ENCODE measurements around the gene STAG1.
"Not testable (repeated sequence)": the region's sequence is repeated elsewhere in the genome, so short reads cannot be mapped to it uniquely, and the experiment has no call there.

STAG1 gene

DNA sequence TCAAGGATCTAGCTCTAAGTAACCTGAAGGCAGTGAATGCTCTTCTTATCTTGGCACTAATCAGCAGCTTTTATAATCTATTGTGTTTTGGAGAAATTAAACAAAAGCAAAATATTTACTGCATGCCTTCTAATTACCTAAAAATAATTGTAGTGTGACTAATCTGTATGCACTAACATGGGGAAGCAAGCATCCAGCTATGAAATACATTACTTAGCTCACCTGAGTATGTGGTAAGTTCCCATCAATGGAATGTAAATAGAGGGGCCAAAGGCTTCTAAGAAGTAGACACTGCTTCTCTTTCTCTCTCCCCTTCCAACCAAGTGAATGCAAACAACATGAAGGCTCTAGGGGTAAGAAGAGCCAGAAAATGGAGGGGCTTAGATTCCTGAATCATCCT lies 165.6 kb downstream of the STAG1 start:
- no peak for DNase-seq (ENCODE audit: low read depth in 2 of 2)

DNA sequence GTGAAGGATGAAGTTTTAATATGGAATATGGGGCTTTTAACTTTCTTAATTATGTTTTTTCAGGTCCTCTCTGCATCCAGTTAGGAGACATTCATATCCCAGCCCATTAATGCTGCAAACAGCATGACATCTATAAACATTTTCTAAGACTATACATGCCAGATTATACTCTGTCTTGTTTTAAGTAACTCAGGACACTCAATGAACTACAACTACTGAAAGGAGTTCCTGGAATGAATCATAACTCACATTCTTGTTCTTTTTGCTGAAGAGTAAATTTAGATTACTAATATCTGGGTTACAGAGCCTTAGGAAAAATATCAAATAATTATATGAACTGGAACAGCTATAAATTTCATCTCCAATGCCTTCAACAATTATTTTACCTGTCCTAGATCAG lies 167.4 kb downstream of the STAG1 start:
- DNase-seq (ENCODE audit: low read depth in 2 of 2): no peak

DNA sequence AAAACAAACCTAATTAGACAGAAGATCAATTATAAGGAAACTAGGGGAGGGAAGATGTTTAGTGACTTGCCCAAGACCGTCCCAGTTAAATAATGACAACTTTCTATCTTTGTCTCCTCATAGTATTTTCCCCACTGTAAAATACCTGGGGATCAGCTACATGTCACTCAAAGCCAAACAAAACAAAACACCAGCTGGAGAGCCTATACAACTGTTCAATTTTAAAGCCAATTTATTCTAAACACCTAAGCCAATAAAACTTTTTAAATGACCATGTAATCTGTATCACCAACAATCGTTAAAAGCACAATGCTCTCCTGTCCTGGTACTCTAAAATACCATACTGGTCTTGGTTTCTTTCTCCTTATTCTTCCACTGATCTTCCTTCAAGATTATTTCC lies 168.4 kb downstream of the STAG1 start:
- DNase-seq (ENCODE audit: low read depth in 2 of 2): no peak

DNA sequence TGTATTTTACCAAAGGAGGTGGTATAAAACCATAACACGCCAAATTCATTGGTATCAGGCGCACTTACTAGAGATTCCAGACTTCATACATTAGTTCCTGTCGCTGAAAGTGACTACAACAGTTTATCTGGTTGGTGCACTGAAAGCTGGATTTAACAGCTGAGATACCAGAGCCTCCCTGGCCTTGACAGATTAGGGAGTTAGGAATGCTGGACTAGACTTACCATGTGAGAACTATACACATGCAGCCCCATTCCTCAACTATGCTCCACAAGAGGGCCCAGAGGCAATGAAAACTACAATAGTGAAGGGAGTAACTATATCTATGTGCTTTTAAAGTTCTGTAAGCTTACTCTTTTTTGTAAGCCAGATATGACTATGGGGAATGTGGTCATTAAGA lies 174.4 kb downstream of the STAG1 start:
- DNase-seq (ENCODE audit: low read depth in 2 of 2): no peak

DNA sequence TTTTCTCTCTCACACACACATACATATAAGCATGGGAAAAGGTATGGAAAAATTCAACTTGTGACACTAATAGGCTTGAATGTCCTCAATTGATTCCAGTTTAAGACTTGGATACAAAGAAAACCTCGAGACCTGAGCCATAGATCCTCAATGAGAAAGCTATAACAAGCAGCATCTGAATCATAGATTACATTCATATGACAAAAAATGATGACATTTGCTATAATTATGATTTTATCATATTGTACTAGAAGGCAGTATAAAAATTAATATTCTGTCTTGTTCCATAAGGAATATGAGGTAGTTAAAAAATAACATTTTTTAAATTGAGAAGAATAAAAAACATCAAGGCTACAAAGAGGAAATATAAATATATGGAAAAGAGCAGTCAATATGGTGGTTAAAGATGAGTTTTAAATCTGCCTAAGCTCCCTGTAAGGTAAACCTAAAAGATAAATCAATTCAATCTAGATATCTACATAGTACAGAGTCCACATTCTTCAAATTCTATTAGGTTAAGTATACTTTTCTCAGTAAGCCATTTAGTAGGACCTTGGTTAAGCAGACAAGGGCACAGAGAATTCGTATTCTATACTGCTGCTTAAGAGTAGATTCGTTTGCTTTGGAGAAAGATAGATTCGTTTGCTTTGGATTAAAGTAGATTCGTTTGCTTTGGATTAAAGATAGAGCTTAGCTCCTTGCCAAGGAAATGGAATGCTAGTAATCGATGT lies 175.7 kb downstream of the STAG1 start:
- no peak for DNase-seq (ENCODE audit: low read depth in 2 of 2)

DNA sequence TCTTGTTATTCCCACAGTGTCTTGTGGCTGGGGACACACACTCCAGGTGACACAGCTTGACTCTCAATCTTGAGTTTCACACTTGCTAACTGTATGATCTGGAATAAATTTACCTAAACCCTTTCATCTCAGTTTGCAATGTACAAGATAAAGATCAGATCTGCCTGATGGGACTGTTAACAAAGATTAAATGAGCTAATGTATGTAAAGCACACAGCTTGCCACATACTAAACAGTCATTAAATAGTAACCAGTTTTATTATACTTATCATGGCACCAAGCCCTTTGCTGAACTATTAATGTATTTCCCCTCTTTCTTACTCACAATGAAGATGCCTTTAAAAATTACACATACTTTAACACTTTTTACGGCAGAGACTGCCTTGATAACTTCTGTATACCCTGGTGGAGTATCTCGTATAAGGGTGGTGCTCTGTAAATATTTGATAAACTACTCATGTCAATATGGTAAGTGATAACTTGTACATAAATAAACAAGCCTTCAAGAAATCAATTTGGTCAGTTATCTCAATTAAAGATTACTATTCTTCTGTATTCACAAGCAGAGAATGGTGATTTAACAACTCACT lies 184.5 kb downstream of the STAG1 start:
- DNase-seq (ENCODE audit: low read depth in 2 of 2): no peak

DNA sequence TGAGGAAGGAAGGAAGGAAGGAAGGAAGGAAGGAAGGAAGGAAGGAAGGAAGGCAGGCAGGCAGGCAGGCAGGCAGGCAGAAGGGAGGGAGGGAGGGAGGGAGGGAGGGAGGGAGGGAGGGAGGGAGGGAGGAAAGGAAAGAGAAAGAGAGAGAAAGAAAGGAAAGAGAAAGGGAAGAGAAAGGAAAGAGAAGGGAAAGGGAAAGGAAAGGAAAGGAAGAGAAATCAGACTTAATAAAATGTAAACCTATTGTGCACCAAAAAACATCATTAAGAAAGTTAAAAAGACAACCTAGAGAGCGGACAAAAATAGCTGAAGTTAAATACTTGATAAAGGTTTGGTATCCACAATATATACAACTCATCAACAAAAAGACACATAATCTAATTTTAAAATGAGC lies 187.2 kb downstream of the STAG1 start:
- DNase-seq (ENCODE audit: low read depth in 2 of 2): not testable (repeated sequence)

DNA sequence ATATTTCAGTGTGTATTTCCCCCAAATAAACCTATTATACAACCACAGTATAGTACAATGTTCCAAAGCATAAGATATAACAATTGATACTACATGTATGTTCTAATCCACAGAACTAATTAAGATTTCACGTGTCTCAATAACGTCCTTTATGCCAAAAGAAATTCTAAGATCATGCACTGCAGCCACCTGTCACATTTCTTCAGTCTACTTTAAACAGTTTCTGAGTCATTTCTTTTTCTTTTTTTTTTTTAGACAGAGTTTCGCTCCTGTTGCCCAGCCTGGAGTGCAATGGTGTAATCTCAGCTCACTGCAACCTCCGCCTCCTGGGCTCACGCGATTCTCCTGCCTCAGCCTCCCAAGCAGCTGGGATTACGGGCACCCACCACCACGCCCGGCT lies 190.2 kb downstream of the STAG1 start:
- no peak for DNase-seq (ENCODE audit: low read depth in 2 of 2)

DNA sequence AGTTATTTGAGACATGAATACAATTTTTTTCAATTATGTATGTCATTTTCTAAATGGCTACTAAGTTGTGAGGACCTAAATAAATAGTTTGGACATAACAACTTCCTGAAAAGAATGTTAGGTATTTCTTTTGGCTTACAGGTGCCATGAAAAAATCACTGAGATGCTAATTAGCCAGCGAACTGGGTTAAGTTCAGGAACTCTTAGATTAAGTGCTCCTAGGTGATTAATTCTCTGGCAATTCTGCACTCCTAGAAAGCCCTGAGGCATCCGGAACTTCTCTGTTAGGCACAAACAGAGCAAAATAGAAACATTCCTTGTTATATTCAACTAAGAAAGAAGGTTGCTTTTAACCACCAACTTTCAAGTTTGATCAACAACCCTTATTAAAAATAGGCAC lies 192.3 kb downstream of the STAG1 start:
- DNase-seq (ENCODE audit: low read depth in 2 of 2): no peak

DNA sequence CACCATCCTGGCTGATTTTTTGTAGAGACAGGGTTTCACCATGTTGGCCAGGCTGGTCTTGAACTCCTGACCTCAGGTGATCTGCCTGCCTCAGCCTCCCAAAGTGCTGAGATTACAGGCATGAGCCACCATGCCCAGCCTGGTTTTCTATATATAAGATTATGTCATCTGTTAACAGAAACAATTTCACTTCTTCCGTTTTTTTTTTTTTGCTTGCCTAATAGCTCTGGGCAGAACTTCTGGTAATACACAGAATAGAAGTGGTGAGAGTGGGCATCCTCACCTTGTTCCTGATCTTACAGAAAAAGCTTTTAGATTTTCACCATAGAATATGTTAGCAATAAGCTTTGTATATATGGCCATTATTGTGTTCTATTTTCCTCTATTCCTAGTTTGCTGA lies 202.7 kb downstream of the STAG1 start:
- DNase-seq (ENCODE audit: low read depth in 2 of 2): not testable (repeated sequence)

DNA sequence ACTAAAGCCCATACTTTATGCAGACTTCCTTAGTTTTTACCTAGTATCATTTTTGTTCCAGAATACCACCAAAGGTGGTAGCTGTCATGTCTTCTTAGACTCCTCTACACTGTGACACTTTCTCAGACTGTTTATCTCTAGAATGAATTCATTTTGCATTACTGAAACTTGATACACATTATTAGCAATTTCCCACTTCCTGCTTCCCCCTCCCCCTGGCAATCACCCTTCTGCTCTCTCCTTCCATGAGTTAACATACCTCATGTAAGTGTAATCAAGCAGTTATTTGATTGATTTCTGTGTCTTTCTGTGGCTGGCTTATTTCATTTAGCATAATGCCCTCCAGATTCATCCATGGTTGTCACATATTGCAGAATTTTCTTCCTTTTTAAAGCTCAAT lies 204.9 kb downstream of the STAG1 start:
- no peak for DNase-seq (ENCODE audit: low read depth in 2 of 2)

DNA sequence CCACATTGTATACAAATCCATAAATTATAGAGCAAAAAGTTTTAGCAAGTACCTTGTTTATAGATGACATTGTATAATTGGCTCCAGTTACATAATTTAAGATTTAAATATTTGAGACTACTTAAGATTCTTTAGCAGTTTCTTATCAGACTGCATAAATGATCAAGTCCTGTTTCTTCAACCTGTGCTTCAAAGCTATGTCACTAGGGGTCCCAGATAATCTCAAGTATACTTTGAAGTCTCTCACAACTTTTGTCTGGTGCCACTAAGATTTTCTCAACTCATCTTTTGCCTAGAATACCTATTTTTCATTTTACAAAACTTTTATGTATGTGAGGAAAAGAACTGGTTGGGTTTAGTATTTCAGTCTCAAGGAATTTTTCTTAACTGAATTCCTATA lies 205.5 kb downstream of the STAG1 start:
- no peak for DNase-seq (ENCODE audit: low read depth in 2 of 2)

DNA sequence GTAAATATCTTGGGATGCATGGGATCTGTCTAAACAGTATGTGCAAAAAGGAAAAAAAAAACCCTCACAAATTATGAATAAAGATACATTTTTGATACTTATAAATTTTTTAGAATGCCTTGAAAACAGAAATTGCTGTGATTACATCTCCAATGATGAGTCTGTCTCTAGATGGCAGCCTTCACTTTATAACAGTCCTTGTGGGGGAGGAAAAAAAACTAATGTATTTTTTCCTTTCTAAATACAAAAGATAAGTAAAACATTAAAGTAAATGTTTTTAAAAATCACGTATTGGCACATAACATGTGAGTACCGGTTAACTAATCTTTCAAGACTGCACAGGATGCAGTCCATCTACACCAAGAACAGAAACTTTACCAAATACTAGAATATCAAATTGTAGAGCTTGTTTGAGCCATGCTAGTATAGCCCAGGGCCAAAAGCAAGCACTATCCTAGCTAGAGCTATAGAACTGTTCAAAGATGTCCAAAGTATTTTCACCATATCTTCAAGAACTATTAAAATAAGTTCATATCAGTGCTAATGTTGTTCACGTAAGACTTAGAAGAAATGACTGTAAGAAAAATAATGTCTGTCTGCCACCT lies 206.4 kb downstream of the STAG1 start:
- no peak for DNase-seq (ENCODE audit: low read depth in 2 of 2)

DNA sequence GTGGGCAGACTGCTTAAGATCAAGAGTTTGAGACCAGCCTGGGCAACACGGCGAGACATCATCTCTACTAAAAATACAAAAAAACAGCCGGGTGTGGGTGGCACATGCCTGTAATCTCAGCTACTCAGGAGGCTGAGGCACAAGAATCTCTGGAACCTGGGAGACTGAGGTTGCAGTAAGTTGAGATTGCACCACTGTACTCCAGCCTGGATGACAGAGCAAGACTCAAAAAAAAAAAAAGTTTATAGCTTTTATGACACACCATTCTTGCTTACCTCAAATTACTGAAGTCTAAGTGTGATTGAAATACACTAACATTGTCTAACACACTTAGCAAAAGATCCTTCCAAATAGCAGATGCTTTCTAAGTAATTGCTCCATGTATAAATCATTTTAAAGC lies 207.6 kb downstream of the STAG1 start:
- DNase-seq (ENCODE audit: low read depth in 2 of 2): no peak

DNA sequence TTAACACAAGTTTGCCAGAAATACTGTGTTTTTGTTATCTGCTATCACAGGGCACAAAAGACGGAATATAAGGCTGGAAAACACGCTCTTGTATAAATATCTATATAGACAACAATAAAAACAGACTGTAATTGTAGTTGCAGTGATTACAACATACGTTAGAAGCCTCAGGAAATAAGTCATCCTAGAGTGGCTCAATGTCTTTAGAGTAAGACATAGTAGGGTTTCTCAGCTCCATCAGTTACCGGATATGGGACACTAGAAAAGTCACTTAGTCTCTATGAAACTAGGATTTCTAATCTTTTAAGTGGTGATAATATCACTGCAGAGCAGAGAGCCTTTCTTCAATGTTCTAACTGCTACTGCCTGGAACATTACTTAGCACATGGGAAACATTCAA lies 208.8 kb downstream of the STAG1 start:
- no peak for DNase-seq (ENCODE audit: low read depth in 2 of 2)

DNA sequence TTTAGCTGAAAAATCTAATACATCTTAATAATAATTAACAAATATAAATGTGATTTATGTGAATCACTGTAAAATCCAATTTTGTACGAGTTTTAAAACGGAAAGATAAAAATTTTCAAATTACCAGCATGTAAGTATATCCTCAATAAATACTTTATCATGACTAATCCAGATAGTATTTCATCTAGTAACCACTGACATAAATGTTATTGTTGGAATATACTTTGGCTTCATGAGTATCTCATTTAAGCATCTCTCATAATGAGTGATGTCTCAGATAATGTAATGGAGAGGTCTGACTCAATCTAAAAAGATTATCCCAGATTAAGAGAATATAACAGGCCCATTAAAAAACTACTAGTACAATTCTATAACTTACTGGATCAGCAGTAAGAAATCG lies 216.3 kb downstream of the STAG1 start:
- no peak for DNase-seq (ENCODE audit: low read depth in 2 of 2)

DNA sequence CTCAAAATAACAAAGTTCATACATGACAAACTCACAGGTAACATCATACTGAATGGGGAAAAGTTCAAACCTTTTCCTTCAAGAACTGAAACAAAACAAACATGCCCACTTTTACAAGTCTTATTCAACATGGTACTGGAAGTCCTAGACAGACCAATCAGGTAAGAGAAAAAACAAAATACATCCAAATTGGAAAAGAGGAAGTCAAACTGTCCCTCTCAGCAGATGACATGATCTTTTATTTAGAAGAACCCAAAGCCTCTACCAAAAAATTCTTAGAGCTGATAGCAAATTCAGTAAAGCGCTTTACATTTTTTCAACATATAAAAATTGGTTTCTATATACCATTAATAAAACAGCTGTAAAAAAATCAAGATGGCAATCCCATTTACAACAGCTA lies 219.4 kb downstream of the STAG1 start:
- DNase-seq (ENCODE audit: low read depth in 2 of 2): no peak

DNA sequence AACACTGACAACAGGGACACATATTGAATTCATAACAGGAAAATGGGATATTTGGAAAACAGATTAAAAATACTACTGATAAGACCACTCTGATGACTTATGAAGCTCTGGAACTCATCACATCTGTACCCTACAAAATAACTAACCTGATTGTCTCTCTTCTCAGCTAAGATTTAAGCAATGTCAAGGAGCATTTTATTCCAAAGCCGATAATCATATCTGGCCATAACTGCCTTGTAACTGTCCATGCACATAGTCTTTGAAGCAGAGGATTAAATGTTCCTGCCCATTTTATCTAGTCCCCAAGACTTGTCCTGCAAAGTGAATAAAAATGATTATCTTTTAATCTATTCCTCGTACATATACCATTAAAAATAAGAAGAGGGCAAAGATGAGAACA lies 234.1 kb downstream of the STAG1 start:
- no peak for DNase-seq (ENCODE audit: low read depth in 2 of 2)

DNA sequence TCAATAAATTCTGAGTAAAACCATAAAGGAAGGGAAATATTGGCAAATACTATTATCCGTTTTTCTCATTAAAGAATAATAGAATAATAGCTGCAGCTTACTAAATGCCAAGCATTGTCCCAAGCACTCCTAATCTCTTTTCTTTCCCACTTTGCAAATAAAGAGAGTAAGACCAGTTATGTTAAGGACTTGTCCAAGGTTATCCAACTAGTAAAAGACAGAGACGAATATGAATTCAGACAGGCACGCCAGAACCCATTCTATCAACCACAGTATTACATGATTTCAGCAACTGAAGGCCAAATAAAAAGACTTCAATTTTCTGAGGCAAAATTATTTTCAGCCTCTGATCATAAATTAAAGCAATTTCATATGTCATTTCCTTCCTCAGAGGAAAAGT lies 235.5 kb downstream of the STAG1 start:
- DNase-seq (ENCODE audit: low read depth in 2 of 2): no peak

DNA sequence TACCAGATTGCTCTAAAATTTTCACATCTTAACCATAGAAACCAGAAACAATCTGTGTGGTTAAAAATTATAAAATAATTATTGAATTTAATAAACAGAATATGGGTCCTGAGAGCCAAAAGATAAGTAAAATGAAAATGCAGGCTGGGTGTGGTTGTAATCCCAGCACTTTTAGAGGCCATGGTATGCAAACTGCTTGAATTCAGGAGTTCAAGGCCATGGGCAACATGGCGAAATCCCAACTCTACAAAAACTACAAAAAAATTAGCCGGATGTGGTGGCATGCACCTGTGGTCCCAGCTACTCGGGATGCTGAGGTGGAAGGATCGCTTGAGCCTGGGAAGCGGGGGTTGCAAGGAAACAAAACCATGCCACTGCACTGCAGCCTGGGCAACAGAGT lies 236.1 kb downstream of the STAG1 start:
- no peak for DNase-seq (ENCODE audit: low read depth in 2 of 2)

DNA sequence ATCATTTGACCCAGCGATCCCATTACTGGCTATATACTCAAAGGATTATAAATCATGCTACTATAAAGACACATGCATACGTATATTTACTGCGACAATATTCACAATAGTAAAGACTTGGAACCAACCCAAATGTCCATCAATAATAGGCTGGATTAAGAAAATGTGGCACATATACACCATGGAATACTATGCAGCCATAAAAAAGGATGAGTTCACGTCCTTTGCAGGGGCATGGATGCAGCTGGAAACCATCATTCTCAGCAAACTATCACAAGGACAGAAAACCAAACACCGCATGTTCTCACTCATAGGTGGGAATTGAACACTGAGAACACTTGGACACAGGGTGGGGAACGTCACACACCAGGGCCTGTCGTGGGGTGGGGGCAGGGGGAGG lies 237.6 kb downstream of the STAG1 start:
- DNase-seq (ENCODE audit: low read depth in 2 of 2): not testable (repeated sequence)

DNA sequence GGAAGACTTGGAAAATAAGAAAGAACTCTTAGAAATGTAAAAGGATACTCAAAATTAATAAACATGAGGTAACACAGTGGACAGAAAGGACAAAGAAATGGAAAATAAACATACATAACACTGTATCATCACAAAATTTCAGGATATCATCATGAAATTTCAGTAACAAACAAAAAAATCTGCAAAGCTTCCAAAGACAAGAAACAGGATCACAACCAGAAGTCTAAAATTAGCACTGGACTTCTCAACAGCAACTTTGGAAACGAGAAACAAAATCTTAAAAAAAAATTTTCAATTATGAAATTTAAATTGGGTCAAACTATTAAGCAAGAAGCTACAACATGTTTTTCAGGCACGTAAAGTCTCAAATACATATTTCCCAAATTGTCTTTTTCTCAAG lies 238.8 kb downstream of the STAG1 start:
- no peak for DNase-seq (ENCODE audit: low read depth in 2 of 2)

DNA sequence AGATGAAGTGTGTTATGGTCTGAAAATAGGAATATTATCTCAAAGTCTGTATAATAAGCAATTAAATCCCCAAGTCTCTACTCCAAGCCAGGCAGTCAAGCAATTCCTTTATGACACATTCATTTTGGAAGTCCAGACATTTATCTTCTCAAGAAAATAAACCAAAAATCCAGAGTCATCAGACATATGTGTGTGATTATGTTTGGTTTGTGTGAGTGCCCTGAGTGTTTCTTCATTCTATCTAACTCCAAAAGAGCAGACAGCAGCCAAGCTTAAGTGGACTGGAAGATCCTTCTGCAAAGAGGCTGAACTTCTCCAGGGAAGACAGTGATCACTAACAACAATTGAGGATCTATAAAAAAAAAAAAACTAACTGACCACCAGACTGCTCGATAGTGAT lies 239.8 kb downstream of the STAG1 start:
- no peak for DNase-seq (ENCODE audit: low read depth in 2 of 2)

DNA sequence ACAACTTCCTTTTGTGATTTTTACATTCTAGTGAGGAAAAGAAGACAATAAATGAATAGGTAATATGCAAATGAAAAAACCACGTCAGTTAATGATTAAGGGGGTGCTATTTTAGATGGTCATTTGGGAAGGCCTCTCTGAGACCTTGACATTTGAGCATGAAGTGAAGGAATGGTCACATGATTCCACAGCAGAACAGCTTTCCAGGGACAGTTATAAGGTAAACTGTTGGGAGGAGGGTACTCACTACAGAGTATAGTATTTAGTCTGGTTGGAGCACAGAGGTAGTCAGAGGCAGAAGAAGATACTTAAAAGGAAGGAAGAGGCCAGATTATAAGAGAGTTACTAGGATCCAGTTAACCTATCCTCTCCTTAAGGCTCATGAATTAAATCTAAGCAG lies 246.5 kb downstream of the STAG1 start:
- no peak for DNase-seq (ENCODE audit: low read depth in 2 of 2)

All from activated CD4-positive, alpha-beta T cell treated with anti-CD3 and anti-CD28 coated beads for 24 hours (primary cell).